Liver (tissue), 9 donors: ENCODE results near the gene TTC39C. TPM values are rescaled to one million over a fixed set of nuclear protein-coding genes. Genes with fewer than 3 reads are reported as not detected.

Source experiments
- DNase-seq: peaks from one replicate; pipeline ENCODE4 v3.0.0-alpha.2; 2017; ENCODE audit warnings: low spot score
- H3K27ac ChIP-seq, 2 donors: one replicate each; pipeline ENCODE4 v1.7.0; 2013; ENCODE audit warnings: inconsistent platforms in 2 of 2, low read length in 2 of 2, control low read depth in 1 of 2, low read depth in 1 of 2, mild to moderate bottlenecking in 1 of 2
- H3K27me3 ChIP-seq, 4 donors: one replicate each; pipeline versions ENCODE4 v1.6.1 to v1.7.0; 2013; ENCODE audit warnings: low read length in 3 of 4, inconsistent platforms in 1 of 4, mild to moderate bottlenecking in 1 of 4, moderate library complexity in 1 of 4; ENCODE audit not compliant: control insufficient read depth in 4 of 4, insufficient read depth in 4 of 4
- H3K36me3 ChIP-seq, 4 donors: one replicate each; pipeline versions ENCODE4 v1.6.1 to v1.7.0; 2013; ENCODE audit warnings: low read length in 3 of 4, mild to moderate bottlenecking in 3 of 4, low read depth in 1 of 4, moderate library complexity in 1 of 4; ENCODE audit not compliant: control insufficient read depth in 4 of 4, insufficient read depth in 3 of 4
- H3K4me1 ChIP-seq, 4 donors: one replicate each; pipeline versions ENCODE4 v1.6.1 to v1.7.0; 2013; ENCODE audit warnings: low read length in 3 of 4, mild to moderate bottlenecking in 3 of 4, moderate library complexity in 1 of 4; ENCODE audit not compliant: control insufficient read depth in 4 of 4, insufficient read depth in 4 of 4
- H3K4me3 ChIP-seq, 3 donors: one replicate each; pipeline versions ENCODE4 v1.6.1 to v1.7.0; 2013; ENCODE audit warnings: low read length in 3 of 3, control low read depth in 1 of 3, low read depth in 1 of 3, mild to moderate bottlenecking in 1 of 3
- H3K9ac ChIP-seq, 2 donors: one replicate each; pipeline ENCODE4 v1.7.0; 2013; ENCODE audit warnings: low read length in 2 of 2, mild to moderate bottlenecking in 2 of 2, moderate library complexity in 2 of 2, control low read depth in 1 of 2, low read depth in 1 of 2
- H3K9me3 ChIP-seq, 4 donors: one replicate each; pipeline versions ENCODE4 v1.6.1 to v1.7.0; 2013; ENCODE audit warnings: low read length in 3 of 4; ENCODE audit not compliant: control insufficient read depth in 4 of 4
- ATF3 ChIP-seq: IDR thresholded peaks from 2 replicates; pipeline ENCODE4 v1.6.1; 2016; ENCODE audit warnings: antibody characterized with exemption
- CTCF ChIP-seq: fragments of 150-350 bp; IDR thresholded peaks from 2 replicates; pipeline ENCODE4 v1.5.1; 2017; ENCODE audit warnings: improper control_type of control experiment, low read depth, low read length; ENCODE audit not compliant: missing input control
- EGR1 ChIP-seq, 2 donors: IDR thresholded peaks; 2 replicates each; pipeline ENCODE4 v1.6.1; 2016 to 2018; ENCODE audit warnings: antibody characterized with exemption in 2 of 2, low read depth in 2 of 2
- FOXA1 ChIP-seq: IDR thresholded peaks from 2 replicates; pipeline ENCODE4 v1.6.1; 2016; ENCODE audit warnings: antibody characterized with exemption
- FOXA2 ChIP-seq: IDR thresholded peaks from 2 replicates; pipeline ENCODE4 v1.6.1; 2016; ENCODE audit warnings: antibody characterized with exemption
- GABPA ChIP-seq, 2 donors: IDR thresholded peaks in 1 of 2; conservative IDR thresholded peaks in 1 of 2; 2 replicates each; pipeline ENCODE4 v1.6.1; 2016; ENCODE audit warnings: antibody characterized with exemption in 2 of 2, mild to moderate bottlenecking in 1 of 2, moderate library complexity in 1 of 2
- HNF4A ChIP-seq, 2 donors: conservative IDR thresholded peaks; 2 replicates each; pipeline ENCODE4 v1.6.1; 2016; ENCODE audit warnings: antibody characterized with exemption in 2 of 2, mild to moderate bottlenecking in 2 of 2
- HNF4G ChIP-seq: IDR thresholded peaks from 2 replicates; pipeline ENCODE4 v1.6.1; 2016; ENCODE audit warnings: antibody characterized with exemption
- JUND ChIP-seq, 2 donors: IDR thresholded peaks; 2 replicates each; pipeline ENCODE4 v1.6.1; 2016; ENCODE audit warnings: antibody characterized with exemption in 2 of 2
- MAX ChIP-seq: IDR thresholded peaks from 2 replicates; pipeline ENCODE4 v1.6.1; 2016; ENCODE audit warnings: antibody characterized with exemption
- NR2F2 ChIP-seq: IDR thresholded peaks from 2 replicates; pipeline ENCODE4 v1.6.1; 2016; ENCODE audit warnings: antibody characterized with exemption
- RAD21 ChIP-seq, 2 donors: IDR thresholded peaks; 2 replicates each; pipeline ENCODE4 v1.6.1; 2016; ENCODE audit warnings: antibody characterized with exemption in 2 of 2, mild to moderate bottlenecking in 2 of 2
- REST ChIP-seq: IDR thresholded peaks from 2 replicates; pipeline ENCODE4 v1.6.1; 2016; ENCODE audit warnings: antibody characterized with exemption, mild to moderate bottlenecking
- RXRA ChIP-seq, 2 donors: IDR thresholded peaks; 2 replicates each; pipeline ENCODE4 v1.6.1; 2017 to 2018; ENCODE audit warnings: antibody characterized with exemption in 2 of 2, mild to moderate bottlenecking in 1 of 2
- SP1 ChIP-seq: IDR thresholded peaks from 2 replicates; pipeline ENCODE4 v1.6.1; 2018; ENCODE audit warnings: antibody characterized with exemption, mild to moderate bottlenecking
- TAF1 ChIP-seq: conservative IDR thresholded peaks from 2 replicates; pipeline ENCODE4 v1.6.1; 2016; ENCODE audit warnings: antibody characterized with exemption, mild to moderate bottlenecking
- YY1 ChIP-seq: IDR thresholded peaks from 2 replicates; pipeline ENCODE4 v1.6.1; 2016; ENCODE audit warnings: antibody characterized with exemption, mild to moderate bottlenecking
- ZBTB33 ChIP-seq: IDR thresholded peaks from 2 replicates; pipeline ENCODE4 v1.6.1; 2016; ENCODE audit warnings: antibody characterized with exemption
- WGBS: extraction: QIAGEN DNeasy Blood & Tissue Kit; methylation state at CpG from one replicate; pipeline ENCODE4 v1.1.7; 2013; 5-methylcytosine and 5-hydroxymethylcytosine counted together
- polyA plus RNA-seq, 2 donors: library from polyadenylated mRNA; stranded (reverse) in 1 of 2; unstranded in 1 of 2; fragments of 200-250 nt in 1 of 2; fragments of >200 nt in 1 of 2; fragmentation: Nextera tagmentation in 1 of 2; extraction: Ambion mirVana in 1 of 2; gene quantifications; one replicate each; pipeline versions ENCODE4 v1.2.1 to v1.2.3, GENCODE V29; 2013 to 2015
- total RNA-seq, 2 donors: library from RNA; depleted of rRNA; stranded (reverse); fragments of >200 nt; gene quantifications; one replicate each; pipeline ENCODE4 v1.2.3, GENCODE V29; 2014
- donor health status: healthy.
- donor health status: healthy.
- donor health status: healthy.
- donor health status: healthy.
- donor health status: healthy.

Gene TTC39C
- total and polyA plus RNA-seq, 4 donors, result 22.8 to 55.1 (median 38.6) TPM

- Histone ChIP-seq H3K4me1 (peaks cover 0 to 10% (median 4%) of the 10 kb centered on the region in 4 donors), H3K36me3 (no peaks in the 10 kb centered on the region), H3K4me3 (no peak overlapping the region), H3K27me3 (no peaks in the 10 kb centered on the region), H3K9me3 (no peaks in the 10 kb centered on the region), H3K27ac (peak overlapping the region in 1 of 2 donors; percentile 3), H3K9ac (peak overlapping the region in 1 of 2 donors; percentile 30)
- WGBS, result 48% methylated on average over 7 of the region's 7 CpGs
- DNase-seq, result no peak
- TF ChIP-seq MAX (no peak), FOXA2 (no peak), RXRA (IDR thresholded peaks at IDR 0.05) (peak in 1 of 2 donors; percentile 47), EGR1 (IDR thresholded peaks at IDR 0.05; ENCODE audit: low read depth in 2 of 2) (no peak), ATF3 (no peak), TAF1 (no peak), FOXA1 (no peak), YY1 (peak; percentile 53), GABPA (IDR thresholded peaks at IDR 0.05 in 1 of 2, conservative IDR thresholded peaks at IDR 0.05 in 1 of 2) (no peak), REST (no peak), HNF4A (conservative IDR thresholded peaks at IDR 0.05) (peak in 1 of 2 donors; percentile 26), JUND (IDR thresholded peaks at IDR 0.05) (no peak), CTCF (no peak), SP1 (no peak), RAD21 (IDR thresholded peaks at IDR 0.05) (peak; percentile 40 to 53), ZBTB33 (no peak), NR2F2 (no peak), HNF4G (no peak)
These were observed 22.2 kb upstream of the TTC39C start for GRCh38 chr18:23992089-23992940.
